Stimulated activated naive B cell treated with anti-CD40 and anti-IgM and Interleukin-4, amounts not matched to agents 10 μg/mL and 1 μg/mL and 100 μg/mL, for 72 hours (primary cell): Measurements from ENCODE around the gene PROCA1.
A peak's percentile ranks its signal among the peaks of the same experiment; 100 is the strongest.

Experiments
- ATAC-seq, 2 donors: fragments of 150-1000 bp; cut with Tn5 transposase; replicated peaks; 2 replicates each; pipeline ENCODE4 v1.10.0; 2021; ENCODE audit warnings: moderate library complexity in 1 of 2
- DNase-seq: peaks from one replicate; pipeline ENCODE4 v3.0.0; 2021
- H3K27ac Mint-ChIP-seq: one replicate; pipeline ENCODE4 v1.8.0; 2022; ENCODE audit warnings: mild to moderate bottlenecking, mixed read lengths
- H3K27me3 Mint-ChIP-seq, 2 donors: one replicate each; pipeline ENCODE4 v1.8.0; 2022; ENCODE audit warnings: mixed read lengths in 2 of 2
- H3K36me3 Mint-ChIP-seq, 2 donors: one replicate each; pipeline ENCODE4 v1.8.0; 2022; ENCODE audit warnings: mixed read lengths in 2 of 2, mild to moderate bottlenecking in 1 of 2
- H3K4me1 Mint-ChIP-seq, 2 donors: one replicate each; pipeline ENCODE4 v1.8.0; 2022; ENCODE audit warnings: mixed read lengths in 2 of 2, mild to moderate bottlenecking in 1 of 2
- H3K4me3 Mint-ChIP-seq, 2 donors: one replicate each; pipeline ENCODE4 v1.8.0; 2022; ENCODE audit warnings: mild to moderate bottlenecking in 2 of 2, mixed read lengths in 2 of 2, moderate library complexity in 1 of 2
- H3K9me3 Mint-ChIP-seq, 2 donors: one replicate each; pipeline ENCODE4 v1.8.0; 2022; ENCODE audit warnings: mixed read lengths in 2 of 2, mild to moderate bottlenecking in 1 of 2

The PROCA1 gene

GRCh38 chr17:28715217-28715616 lies 3.5 kb upstream of the PROCA1 start:
- DNase-seq (no peak), ATAC-seq (no peak)
- H3K36me3 Mint-ChIP-seq = peaks cover 8 to 34% of the 10 kb centered on the region in 2 donors
- H3K27ac Mint-ChIP-seq = no peak overlapping the region
- no peaks in the 10 kb centered on the region for H3K9me3 Mint-ChIP-seq
- no peaks in the 10 kb centered on the region for H3K27me3 Mint-ChIP-seq
- no peak overlapping the region for H3K4me3 Mint-ChIP-seq
- H3K4me1 Mint-ChIP-seq = peaks cover 37 to 58% of the 10 kb centered on the region in 2 donors

DNA sequence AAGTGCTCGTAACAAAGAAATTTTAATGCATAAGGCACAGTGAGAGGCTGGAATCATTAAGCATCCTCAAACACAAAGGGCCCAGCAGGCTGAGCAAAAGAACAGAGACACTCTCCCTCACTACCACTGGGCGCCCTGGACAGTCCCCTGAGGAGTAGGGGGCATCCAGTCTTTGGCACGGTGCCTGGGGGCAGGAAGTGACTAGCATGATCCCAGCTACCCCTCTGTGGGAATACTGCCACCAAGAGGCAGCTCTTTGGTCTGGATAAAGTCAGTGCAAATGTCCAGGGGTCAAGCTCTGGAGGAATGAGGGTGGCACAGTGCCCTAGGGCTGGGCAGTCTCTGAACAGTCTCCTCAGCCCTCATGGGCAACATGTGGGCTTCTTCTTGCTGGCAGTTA lies 2.6 kb upstream of the PROCA1 start:
- H3K4me3 Mint-ChIP-seq = no peak overlapping the region
- no peak for ATAC-seq
- peaks cover 34 to 55% of the 10 kb centered on the region in 2 donors for H3K4me1 Mint-ChIP-seq
- H3K27me3 Mint-ChIP-seq = no peaks in the 10 kb centered on the region
- no peak for DNase-seq
- H3K9me3 Mint-ChIP-seq = no peaks in the 10 kb centered on the region
- peaks cover 3 to 28% of the 10 kb centered on the region in 2 donors for H3K36me3 Mint-ChIP-seq
- no peak overlapping the region for H3K27ac Mint-ChIP-seq

GRCh38 chr17:28712705-28713415 lies 1.2 kb upstream of the PROCA1 start:
- Mint-ChIP-seq H3K4me1 (peaks cover 24 to 44% of the 10 kb centered on the region in 2 donors), H3K36me3 (peaks cover 5 to 30% of the 10 kb centered on the region in 2 donors), H3K27me3 (no peaks in the 10 kb centered on the region), H3K4me3 (peak overlapping the region; percentile 92 to 94), H3K9me3 (no peaks in the 10 kb centered on the region), H3K27ac (peak overlapping the region; percentile 94)
- no peak for DNase-seq
- ATAC-seq = no peak

- Mint-ChIP-seq H3K27me3 (no peaks in the 10 kb centered on the region), H3K4me3 (peak overlapping the region; percentile 92 to 94), H3K36me3 (peaks cover 10 to 36% of the 10 kb centered on the region in 2 donors), H3K4me1 (peaks cover 27 to 42% of the 10 kb centered on the region in 2 donors), H3K27ac (peak overlapping the region; percentile 94), H3K9me3 (no peaks in the 10 kb centered on the region)
- ATAC-seq = peak; percentile 65 to 68
- DNase-seq = peak; percentile 73
Observed at GRCh38 chr17:28712032-28712704, 480 bp upstream of the PROCA1 start.

DNA sequence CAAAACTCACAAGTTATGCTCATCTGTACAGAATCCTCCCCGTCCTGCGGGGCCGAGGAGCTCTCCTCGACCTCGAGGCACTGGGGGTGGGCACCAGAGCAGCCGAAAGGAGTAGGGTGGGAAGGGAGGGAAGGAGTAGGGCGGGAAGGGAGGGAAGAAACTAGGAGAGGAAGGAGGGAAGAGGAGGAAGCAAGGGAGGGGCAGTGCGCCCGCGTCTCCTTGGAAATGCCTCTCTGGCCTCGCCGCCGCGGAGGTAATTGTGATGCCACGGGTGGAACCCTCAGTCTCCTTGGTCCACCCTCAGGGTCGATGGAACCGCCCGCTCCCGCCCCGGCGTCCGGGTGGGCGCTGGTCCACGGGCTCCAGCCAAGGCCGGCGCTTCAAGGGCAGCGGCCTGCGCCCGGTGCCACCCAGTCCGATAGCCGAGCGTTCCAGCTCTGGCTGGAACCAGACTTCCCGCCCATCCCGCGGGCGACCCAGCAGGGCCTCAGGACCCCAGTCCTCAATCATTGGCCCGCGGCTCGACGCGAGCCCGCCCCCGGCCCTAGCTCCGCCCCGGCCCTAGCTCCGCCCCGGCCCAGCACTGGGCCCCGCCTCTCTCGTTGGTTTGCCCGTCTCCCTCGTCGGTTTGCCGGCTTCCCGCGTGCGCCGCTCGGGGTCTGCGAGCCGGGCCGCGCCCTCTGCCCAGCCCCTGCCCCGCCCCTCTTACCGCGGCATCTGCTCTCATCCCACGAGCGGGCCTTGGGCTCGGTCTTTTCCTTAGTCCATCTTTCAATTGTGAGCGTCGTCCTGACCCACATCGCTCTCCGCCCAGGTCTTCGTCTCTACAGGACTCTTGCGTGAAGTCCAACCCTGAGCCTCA lies 596 bp downstream of the PROCA1 start:
- H3K27ac Mint-ChIP-seq = peak overlapping the region; percentile 94
- peak overlapping the region; percentile 92 to 94 for H3K4me3 Mint-ChIP-seq
- H3K27me3 Mint-ChIP-seq = no peaks in the 10 kb centered on the region
- ATAC-seq (peak; percentile 85 to 89), DNase-seq (peak; percentile 88)
- peaks cover 25 to 36% of the 10 kb centered on the region in 2 donors for H3K4me1 Mint-ChIP-seq
- peaks cover 10 to 39% of the 10 kb centered on the region in 2 donors for H3K36me3 Mint-ChIP-seq
- H3K9me3 Mint-ChIP-seq = no peaks in the 10 kb centered on the region

GRCh38 chr17:28707339-28707720 lies 4.4 kb downstream of the PROCA1 start:
- ATAC-seq = no peak
- Mint-ChIP-seq H3K27ac (peak overlapping the region; percentile 28), H3K4me1 (peaks cover 15 to 16% of the 10 kb centered on the region in 2 donors), H3K27me3 (no peaks in the 10 kb centered on the region), H3K36me3 (peaks cover 20 to 42% of the 10 kb centered on the region in 2 donors), H3K4me3 (no peak overlapping the region), H3K9me3 (no peaks in the 10 kb centered on the region)
- DNase-seq = no peak

DNA sequence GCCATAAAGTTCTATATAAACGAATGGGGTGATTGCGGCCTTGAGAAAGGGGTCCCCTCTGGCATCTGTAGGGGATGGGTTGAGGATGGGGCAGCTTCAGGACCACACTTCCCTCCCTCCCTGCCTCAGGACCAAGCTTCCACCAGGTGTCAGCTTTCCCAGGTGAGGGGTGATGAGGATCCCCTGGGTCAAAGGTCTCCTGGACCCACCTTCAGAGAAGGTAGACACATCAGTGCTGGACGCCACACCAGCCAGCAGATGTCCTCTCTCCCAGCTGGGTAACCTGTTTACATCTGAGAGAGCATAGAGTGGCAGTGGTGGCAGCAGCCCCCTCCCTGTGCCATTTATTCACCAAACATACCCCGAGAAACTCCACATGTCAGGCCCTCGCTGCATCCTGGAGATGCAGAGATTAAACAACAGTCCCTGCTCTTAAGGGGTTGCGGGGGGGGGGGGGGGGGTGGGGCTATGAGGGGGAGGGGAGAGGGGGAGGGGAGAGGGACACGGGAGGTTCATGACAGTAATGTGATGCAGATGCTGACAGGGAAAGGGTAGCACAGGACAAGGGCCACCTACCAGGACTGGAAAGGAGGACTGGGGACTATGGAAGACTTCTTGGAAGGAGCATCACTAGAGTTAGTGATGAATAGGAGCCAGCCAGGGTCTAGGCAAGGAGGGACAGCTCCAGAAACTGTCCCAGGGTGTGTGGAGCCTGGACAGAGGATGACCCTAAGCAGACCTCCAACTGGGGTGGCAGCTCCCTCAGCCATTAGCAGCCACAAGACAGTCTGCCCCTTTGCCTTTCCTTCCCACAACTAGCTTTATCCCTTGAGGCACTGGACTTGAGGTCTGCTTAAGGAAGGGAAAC lies 5.0 kb downstream of the PROCA1 start:
- no peaks in the 10 kb centered on the region for H3K27me3 Mint-ChIP-seq
- DNase-seq (no peak), ATAC-seq (no peak)
- H3K4me1 Mint-ChIP-seq = peaks cover 9 to 14% of the 10 kb centered on the region in 2 donors
- H3K4me3 Mint-ChIP-seq = no peak overlapping the region
- H3K9me3 Mint-ChIP-seq = no peaks in the 10 kb centered on the region
- H3K36me3 Mint-ChIP-seq = peaks cover 20 to 46% of the 10 kb centered on the region in 2 donors
- H3K27ac Mint-ChIP-seq = no peak overlapping the region

- Mint-ChIP-seq H3K4me1 (peaks cover 6 to 13% of the 10 kb centered on the region in 2 donors), H3K27me3 (no peaks in the 10 kb centered on the region), H3K27ac (peak overlapping the region; percentile 75), H3K9me3 (no peaks in the 10 kb centered on the region), H3K4me3 (no peak overlapping the region), H3K36me3 (peaks cover 22 to 54% of the 10 kb centered on the region in 2 donors)
- DNase-seq (no peak), ATAC-seq (peak in 1 of 2 donors; percentile 12)
Observed at GRCh38 chr17:28705728-28706334, 5.9 kb downstream of the PROCA1 start.

DNA sequence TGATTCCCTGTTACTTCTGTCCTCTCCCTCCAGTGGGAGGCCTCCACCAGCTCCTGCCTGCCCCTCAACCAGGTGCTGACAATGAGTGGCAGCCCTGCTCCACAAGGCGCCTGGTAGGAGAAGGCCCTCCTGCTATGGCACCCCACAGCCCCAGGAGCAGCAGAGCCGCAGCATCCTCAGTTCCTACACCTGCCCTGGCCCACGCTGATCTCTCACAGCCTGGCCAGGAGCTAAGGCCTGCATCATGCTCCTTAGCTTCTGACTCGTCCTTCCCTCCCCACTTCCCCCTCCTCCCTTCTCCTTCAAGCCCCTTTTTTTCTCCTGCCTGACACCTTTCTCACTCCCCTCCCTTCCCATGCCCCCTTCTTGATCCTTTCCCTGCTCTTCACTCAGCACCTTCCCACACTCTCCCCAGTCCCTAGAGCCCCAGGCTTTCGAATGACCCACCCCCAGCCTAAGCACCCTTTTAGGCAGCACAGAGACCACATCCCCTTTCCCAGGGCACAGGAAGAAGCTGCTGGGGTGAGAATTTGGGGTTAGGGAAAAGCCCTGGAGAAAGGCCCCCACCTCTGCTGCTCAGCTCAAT lies 6.5 kb downstream of the PROCA1 start:
- no peak overlapping the region for H3K4me3 Mint-ChIP-seq
- DNase-seq (no peak), ATAC-seq (no peak)
- peaks cover 0 to 10% of the 10 kb centered on the region in 2 donors for H3K4me1 Mint-ChIP-seq
- H3K27ac Mint-ChIP-seq = peak overlapping the region; percentile 75
- H3K27me3 Mint-ChIP-seq = no peaks in the 10 kb centered on the region
- no peaks in the 10 kb centered on the region for H3K9me3 Mint-ChIP-seq
- peaks cover 25 to 61% of the 10 kb centered on the region in 2 donors for H3K36me3 Mint-ChIP-seq

DNA sequence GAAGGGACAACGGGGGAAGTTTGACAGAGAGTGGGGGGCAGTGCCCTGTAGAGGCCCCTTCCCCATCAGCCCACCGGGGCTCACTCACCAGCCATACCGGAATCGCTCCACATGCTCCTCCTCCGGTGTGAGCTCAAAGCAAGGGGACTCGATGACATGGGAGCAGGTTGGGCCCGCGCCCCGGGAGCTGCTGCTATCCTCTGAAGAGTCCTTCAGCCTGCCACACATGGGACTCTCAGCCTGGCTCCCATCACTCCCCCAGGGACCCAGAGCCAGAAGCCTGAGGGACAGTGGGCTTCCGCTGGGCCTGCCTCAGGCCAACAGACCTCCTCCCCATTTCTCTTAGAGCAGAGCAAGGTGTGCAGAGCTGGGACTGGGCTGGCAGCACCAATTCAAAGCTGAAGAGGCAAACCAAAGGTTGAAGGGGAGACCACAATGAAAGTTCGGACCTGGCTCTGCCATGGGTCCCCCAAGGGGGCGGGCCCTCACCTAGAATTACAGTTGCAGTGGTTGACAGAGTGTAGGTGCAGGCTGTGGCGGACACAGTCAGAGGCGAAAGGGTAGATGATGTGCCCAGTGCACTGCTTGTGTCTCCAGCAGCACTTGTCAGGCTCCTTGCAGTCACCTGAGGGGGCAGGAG lies 7.3 kb downstream of the PROCA1 start:
- Mint-ChIP-seq H3K27me3 (no peaks in the 10 kb centered on the region), H3K27ac (no peak overlapping the region), H3K36me3 (peaks cover 28 to 69% of the 10 kb centered on the region in 2 donors), H3K4me3 (no peak overlapping the region), H3K9me3 (no peaks in the 10 kb centered on the region), H3K4me1 (peaks cover 0 to 8% of the 10 kb centered on the region in 2 donors)
- ATAC-seq (no peak), DNase-seq (no peak)

GRCh38 chr17:28703552-28704218 lies 8.0 kb downstream of the PROCA1 start:
- no peaks in the 10 kb centered on the region for H3K27me3 Mint-ChIP-seq
- ATAC-seq (no peak), DNase-seq (no peak)
- H3K9me3 Mint-ChIP-seq = no peaks in the 10 kb centered on the region
- peaks cover 29 to 69% of the 10 kb centered on the region in 2 donors for H3K36me3 Mint-ChIP-seq
- H3K27ac Mint-ChIP-seq = no peak overlapping the region
- H3K4me3 Mint-ChIP-seq = no peak overlapping the region
- H3K4me1 Mint-ChIP-seq = peaks cover 0 to 8% of the 10 kb centered on the region in 2 donors

DNA sequence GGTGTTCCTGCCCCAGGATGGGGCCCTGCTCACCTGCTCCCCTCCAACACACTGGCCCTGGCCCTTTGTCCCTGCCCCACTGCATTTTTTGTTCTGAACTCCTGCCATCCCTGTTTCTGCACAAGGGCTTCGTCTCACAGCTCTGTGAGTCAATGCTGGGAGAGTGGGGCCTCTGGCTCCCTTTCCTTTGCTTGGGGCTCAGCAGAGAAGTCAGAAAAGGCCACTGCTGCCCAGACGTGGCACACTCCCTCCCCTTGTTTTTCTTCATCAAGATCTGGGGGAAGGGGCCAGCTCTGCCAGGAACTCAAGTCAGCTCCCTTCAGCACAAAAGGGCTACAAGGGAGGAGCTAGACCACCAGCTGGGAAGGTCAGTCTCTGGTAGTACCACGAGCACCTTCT lies 8.9 kb downstream of the PROCA1 start:
- no peak for ATAC-seq
- H3K36me3 Mint-ChIP-seq = peaks cover 32 to 69% of the 10 kb centered on the region in 2 donors
- no peak overlapping the region for H3K4me3 Mint-ChIP-seq
- no peak for DNase-seq
- no peaks in the 10 kb centered on the region for H3K9me3 Mint-ChIP-seq
- peaks cover 0 to 11% of the 10 kb centered on the region in 2 donors for H3K4me1 Mint-ChIP-seq
- H3K27me3 Mint-ChIP-seq = no peaks in the 10 kb centered on the region
- H3K27ac Mint-ChIP-seq = no peak overlapping the region
